K562 (cell line): ENCODE measurements around the gene HMCN1. TPM values are rescaled to one million over a fixed set of nuclear protein-coding genes. Genes with fewer than 3 reads are reported as not detected.

Experiments used
- ATAC-seq: fragments of 200-7000 bp; cut with Tn5 transposase; 3 replicates; pipeline ENCODE4 v1.9.1; 2020; ENCODE audit warnings: moderate library complexity
- BruUV-seq: library from RNA; stranded (reverse); fragments of 400-500 nt; replicated peaks from 2 replicates; lab custom pipeline; 2021; lab: Mats Ljungman, UMichigan
- CTCF ChIA-PET: fragments of 300-600 bp; formaldehyde crosslinking; extraction: SDS; loops from one replicate; lab custom pipeline; 2021; ENCODE audit warnings: low intra/inter-chr PET ratio; lab: Yijun Ruan, JAX
- POLR2A ChIA-PET: fragments of 300-600, 350-650 bp; sonication (Branson Sonifier 250); formaldehyde crosslinking; extraction: SDS; loops from one replicate; lab custom pipeline; 2021; ENCODE audit warnings: antibody characterized with exemption, inconsistent platforms; lab: Yijun Ruan, JAX
- DNase-seq, 4 experiments: peaks; one replicate each; pipeline versions ENCODE4 v3.0.0 to v3.0.0-alpha.2; 2011 to 2018; ENCODE audit warnings: low spot score in 3 of 4, mixed read lengths in 3 of 4; ENCODE audit errors: extremely low read depth in 1 of 4
- FAIRE-seq: peaks from 2 replicates; lab custom pipeline; 2011; peaks lifted over from hg19 to GRCh38; lab: Jason Lieb, UNC
- H2AFZ ChIP-seq: 2 replicates; pipeline ENCODE4 v1.6.0; 2011; ENCODE audit warnings: low read depth, low read length, control low read depth, inconsistent platforms
- H3K27ac ChIP-seq: fragments of 200-600 bp; 3 replicates; pipeline ENCODE4 v1.8.0; 2011; ENCODE audit warnings: low read depth, mild to moderate bottlenecking, control low read depth, inconsistent platforms, low read length, moderate library complexity, mixed read lengths; ENCODE audit errors: extremely low read depth
- H3K27me3 ChIP-seq, 2 experiments: fragments of 300-600 bp in 1 of 2; 2 replicates in 1 of 2; 3 replicates in 1 of 2; pipeline versions ENCODE4 v1.6.0 to v1.8.0; 2011; ENCODE audit warnings: inconsistent platforms in 2 of 2, low read length in 2 of 2, mild to moderate bottlenecking in 1 of 2, mixed read lengths in 1 of 2, moderate library complexity in 1 of 2; ENCODE audit not compliant: control insufficient read depth in 2 of 2, insufficient read depth in 2 of 2
- H3K36me3 ChIP-seq: fragments of 300-600 bp; 3 replicates; pipeline ENCODE4 v1.8.0; 2011; ENCODE audit warnings: mild to moderate bottlenecking, low read length, inconsistent platforms; ENCODE audit not compliant: control insufficient read depth, insufficient read depth
- H3K4me1 ChIP-seq, 2 experiments: fragments of 200-600 bp in 1 of 2; replicated peaks in 1 of 2; 2 replicates in 1 of 2; 3 replicates in 1 of 2; pipeline versions ENCODE4 v1.5.1 to v1.8.0; 2011; ENCODE audit warnings: inconsistent platforms in 2 of 2, low read length in 2 of 2, mild to moderate bottlenecking in 1 of 2, mixed read lengths in 1 of 2, moderate library complexity in 1 of 2; ENCODE audit not compliant: control insufficient read depth in 2 of 2, insufficient read depth in 2 of 2
- H3K4me2 ChIP-seq: 2 replicates; pipeline ENCODE4 v1.6.1; 2011; ENCODE audit warnings: low read length, control low read depth, inconsistent platforms, mixed read lengths; ENCODE audit not compliant: insufficient read depth
- H3K4me3 ChIP-seq: fragments of 200-600 bp; sonication (generic), shearing (Covaris generic); 2 replicates; pipeline ENCODE4 v1.5.1; 2016; ENCODE audit warnings: control low read depth, inconsistent platforms
- H3K79me2 ChIP-seq: fragments of 200-600 bp; 3 replicates; pipeline ENCODE4 v1.8.0; 2011; ENCODE audit warnings: low read length, inconsistent platforms; ENCODE audit not compliant: control insufficient read depth, insufficient read depth
- H3K9ac ChIP-seq, 2 experiments: 2 replicates each; pipeline versions ENCODE4 v1.6.0 to v1.6.1; 2011; ENCODE audit warnings: low read depth in 2 of 2, low read length in 2 of 2, control low read depth in 1 of 2, inconsistent platforms in 1 of 2, mild to moderate bottlenecking in 1 of 2, mixed read lengths in 1 of 2; ENCODE audit not compliant: insufficient read depth in 1 of 2
- H3K9me1 ChIP-seq: one replicate; pipeline ENCODE4 v1.6.0; 2011; ENCODE audit warnings: inconsistent platforms, mild to moderate bottlenecking, low read length, moderate library complexity; ENCODE audit not compliant: control insufficient read depth, insufficient read depth
- H3K9me3 ChIP-seq: replicated peaks from 2 replicates; pipeline ENCODE4 v1.5.1; 2011; ENCODE audit warnings: low read depth, low read length, inconsistent platforms; ENCODE audit not compliant: control insufficient read depth, insufficient read depth
- H4K20me1 ChIP-seq: replicated peaks from 2 replicates; pipeline ENCODE4 v1.6.1; 2011; ENCODE audit warnings: low read length, inconsistent platforms, mixed read lengths; ENCODE audit not compliant: control insufficient read depth, insufficient read depth
- CBFA2T3 ChIP-seq: fragments of 450-650 bp; IDR thresholded peaks from 2 replicates; pipeline ENCODE4 v1.6.1; 2017
- KDM1A ChIP-seq, 2 experiments: fragments of 450-650 bp; IDR thresholded peaks; 2 replicates each; pipeline ENCODE4 v1.6.1; 2016; ENCODE audit warnings: mild to moderate bottlenecking in 2 of 2
- PKNOX1 ChIP-seq: fragments of 450-650 bp; IDR thresholded peaks from 2 replicates; pipeline ENCODE4 v1.6.1; 2016
- RFX1 ChIP-seq: fragments of 450-650 bp; IDR thresholded peaks from 2 replicates; pipeline ENCODE4 v1.6.1; 2016; ENCODE audit warnings: mild to moderate bottlenecking, moderate library complexity
- SP1 ChIP-seq: sonication (generic); formaldehyde crosslinking; IDR thresholded peaks from 2 replicates; pipeline ENCODE4 v1.8.1; 2022; ENCODE audit warnings: mild to moderate bottlenecking, missing genetic modification reagents
- THRB ChIP-seq: fragments of 450-650 bp; formaldehyde crosslinking; conservative IDR thresholded peaks from 2 replicates; pipeline ENCODE4 v1.4.0; 2022; ENCODE audit warnings: mild to moderate bottlenecking, missing genetic modification characterization
- ZNF511 ChIP-seq: sonication (generic); formaldehyde crosslinking; IDR thresholded peaks from 2 replicates; pipeline ENCODE4 v1.8.0; 2022; ENCODE audit warnings: mild to moderate bottlenecking, missing genetic modification reagents
- WGBS: fragments of 100-300 bp; shearing (Covaris generic); methylation state at CpG from one replicate; pipeline ENCODE4 v1.1.6; 2016; ENCODE audit warnings: low coverage, mixed read lengths; ENCODE audit not compliant: insufficient coverage; ENCODE audit errors: missing lambda C conversion rate; 5-methylcytosine and 5-hydroxymethylcytosine counted together
- in situ Hi-C: fragments of 300-500 bp; cut with MboI; formaldehyde crosslinking; loops from 4 replicates; pipeline ENCODE4 v1.15.0; 2018; ENCODE audit warnings: inconsistent platforms, mixed read lengths
- intact Hi-C: fragments of 100-400 bp; cut with micrococcal nuclease; formaldehyde crosslinking; loops from 2 replicates; pipeline ENCODE4 v1.14.2; 2022
- polyA plus RNA-seq, 8 experiments: library from polyadenylated mRNA; depleted of rRNA in 4 of 8; stranded (reverse) in 5 of 8; unstranded in 3 of 8; fragments of >200 nt; fragmentation: Nextera tagmentation in 2 of 8; fragmentation: Illumina TruSeq in 1 of 8; extraction: Ambion mirVana in 2 of 8; extraction: Trizol in 1 of 8; gene quantifications; 2 replicates each; pipeline versions ENCODE4 v1.2.1 to v1.2.3, GENCODE V29; 2011 to 2014; ENCODE audit warnings: inconsistent platforms in 1 of 8, missing spikeins in 1 of 8
- total RNA-seq, 7 experiments: library from RNA; depleted of rRNA in 6 of 7; stranded (reverse); fragments of >200 nt in 6 of 7; fragmentation: Illumina TruSeq in 2 of 7; extraction: Trizol in 2 of 7; gene quantifications; 2 replicates each; pipeline versions ENCODE4 v1.2.1 to v1.2.3, GENCODE V29; 2011 to 2021; ENCODE audit warnings: low replicate concordance in 1 of 7

HMCN1 gene
- total and polyA plus RNA-seq, 9 of the 15 experiments (the other 6 are each of a cell fraction or from before 2014, with no cell fraction given) = 0.07 to 0.36 (median 0.21) TPM

GRCh38 chr1:186042230-186042629 is 308.0 kb downstream of the HMCN1 start:
- ATAC-seq (no peak), FAIRE-seq (no peak), DNase-seq (no peak)
- Histone ChIP-seq H3K4me1 (peaks cover 4 to 14% of the 10 kb centered on the region in 2 experiments; a peak in 3 of 5 replicates), H2AFZ (no peak overlapping the region), H3K27me3 (no peaks in the 10 kb centered on the region), H3K27ac (no peak overlapping the region), H4K20me1 (no peaks in the 10 kb centered on the region), H3K4me3 (no peak overlapping the region), H3K9ac (no peak overlapping the region), H3K9me3 (no peaks in the 10 kb centered on the region), H3K79me2 (no peaks in the 10 kb centered on the region), H3K4me2 (no peak overlapping the region), H3K36me3 (no peaks in the 10 kb centered on the region), H3K9me1 (no peaks in the 10 kb centered on the region)
- TF ChIP-seq RFX1 (peak; percentile 8; the same call in 1 of the 2 replicates), THRB (CRISPR knock-in tag) (no peak), CBFA2T3 (peak; percentile 25; the same call in 1 of the 2 replicates), PKNOX1 (peak; percentile 6; the same call in 1 of the 2 replicates), ZNF511 (CRISPR knock-in tag) (no peak), KDM1A (IDR thresholded peaks at IDR 0.05) (0 out of 4 replicates have a peak, but pooled peaks of 1 of the 2 experiments have one; percentile 8), SP1 (CRISPR knock-in tag) (no peak)
- intact Hi-C loops = no loop called here
- in situ Hi-C loops = no loop called here
- ChIA-PET POLR2A (no interaction called here), CTCF (no interaction called here)
- BruUV-seq = no TSS peak
- WGBS = 17% methylated on average over 3 of the region's 3 CpGs
